ENCODE measurements around the gene CSAG3. TPM values are rescaled to one million over a fixed set of nuclear protein-coding genes. Genes with fewer than 3 reads are reported as not detected.
"Not testable (repeated sequence)": the region's sequence is repeated elsewhere in the genome, so short reads cannot be mapped to it uniquely, and the experiment has no call there.

The CSAG3 gene
- total and polyA plus RNA-seq, 2 of the 4 experiments (the other 2 are of a cell fraction), result not detected

DNA sequence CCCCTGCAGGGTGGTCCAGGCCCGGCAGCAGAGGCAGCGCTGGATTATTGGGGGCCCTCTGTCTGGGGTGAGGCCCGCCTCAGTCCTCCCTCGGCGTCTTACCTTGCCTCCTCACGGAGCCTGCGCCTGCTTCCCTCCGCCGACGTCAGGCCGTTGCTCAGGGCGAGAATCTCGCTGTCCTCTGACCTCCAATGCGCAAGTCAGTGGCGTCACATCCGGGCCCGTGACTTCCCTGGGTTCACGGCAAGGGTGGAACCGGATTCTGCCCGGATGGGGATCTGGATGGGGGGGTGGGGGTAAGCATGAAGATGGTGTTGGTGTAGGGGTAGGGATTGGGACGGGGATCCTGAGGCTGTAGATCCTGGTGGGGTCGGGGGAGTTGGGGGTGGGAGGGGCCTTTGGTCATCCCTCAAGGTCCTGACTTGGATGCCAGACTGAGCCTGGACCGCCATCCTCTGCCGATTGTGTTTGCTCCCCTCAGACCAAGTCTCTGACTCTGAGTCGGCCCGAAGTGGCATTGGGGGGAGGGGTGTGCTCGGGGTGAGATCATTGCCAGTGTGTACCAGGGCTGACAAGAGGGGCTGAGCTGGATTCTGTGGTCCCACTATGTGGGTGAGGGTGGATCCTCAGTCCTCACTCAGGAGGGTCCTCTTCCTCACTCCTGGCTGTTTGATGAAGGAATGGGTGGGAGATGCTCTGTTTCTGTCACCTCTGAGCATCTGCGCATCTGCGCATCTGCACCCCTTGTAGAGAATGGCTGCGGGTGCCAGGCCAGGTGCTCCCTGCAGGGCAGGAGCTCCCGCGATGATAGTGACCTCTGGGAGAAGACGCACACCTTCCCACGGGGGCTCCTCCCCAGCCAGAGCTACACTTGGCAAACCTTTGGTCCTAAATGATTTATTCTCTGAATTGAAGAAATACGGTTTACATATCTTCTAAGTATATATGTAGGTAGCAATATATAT is 5.0 kb upstream of the CSAG3 start, which contains the start of gene MAGEA2:
Gene MAGEA2 (minus strand): TSS at position 157 of the 965 bp plus-strand sequence. CDS start 2,479 bp downstream, outside the sequence.
- in situ Hi-C loops (cut with MboI; ENCODE audit: low sequenced_read_pairs); H3K4me3 ChIP-seq (ENCODE audit: insufficient read depth, low read depth, low read length); H3K4ac ChIP-seq (ENCODE audit: low read depth, low read length); H4K20me1 ChIP-seq (ENCODE audit: insufficient read depth, low read length); H2BK120ac ChIP-seq (ENCODE audit: low read depth, low read length); BruUV-seq (replicated peaks); POLR2A ChIA-PET (ENCODE audit: unreplicated experiment); dilution Hi-C loops (cut with HindIII; ENCODE audit: low sequenced_read_pairs, unreplicated experiment); H3K23ac ChIP-seq (ENCODE audit: low read depth, low read length); H3K14ac ChIP-seq (replicated peaks; ENCODE audit: low read depth, low read length); H2BK20ac ChIP-seq (ENCODE audit: low read depth, low read length); intact Hi-C loops (cut with micrococcal nuclease); H2AK9ac ChIP-seq (replicated peaks; ENCODE audit: low read depth, low read length, poor library complexity); H3K79me1 ChIP-seq (ENCODE audit: low read depth in 1 of 2, low read length in 2 of 2); H2BK15ac ChIP-seq (ENCODE audit: low read depth, low read length); H3K4me2 ChIP-seq (ENCODE audit: low read depth, low read length); H3K9me1 ChIP-seq (ENCODE audit: insufficient read depth, low read length); H4K5ac ChIP-seq (ENCODE audit: low read depth, low read length); H3K27ac ChIP-seq (ENCODE audit: insufficient read depth, low read length); H3K9ac ChIP-seq (ENCODE audit: low read depth, low read length); H3K18ac ChIP-seq (ENCODE audit: low read depth, low read length); H2BK5ac ChIP-seq (ENCODE audit: low read depth, low read length, poor library complexity, severe bottlenecking); H3K27me3 ChIP-seq (ENCODE audit: control insufficient read depth, insufficient read depth, low read length); H3K4me1 ChIP-seq (ENCODE audit: control insufficient read depth, insufficient read depth, low read length); H4K91ac ChIP-seq (ENCODE audit: insufficient read depth, low read depth, low read length); H2AK5ac ChIP-seq (ENCODE audit: low read depth, low read length); H3K9me3 ChIP-seq (ENCODE audit: control insufficient read depth, insufficient read depth, low read length); ATAC-seq (ENCODE audit: low read depth); H3K56ac ChIP-seq (ENCODE audit: extremely low read depth, insufficient read depth, low read length); H3K36me3 ChIP-seq (ENCODE audit: control insufficient read depth, insufficient read depth, low read length); DNase-seq; H4K8ac ChIP-seq (ENCODE audit: low read depth in 2 of 2, low read length in 2 of 2); H2AFZ ChIP-seq (replicated peaks; ENCODE audit: low read length, poor library complexity); CTCF ChIA-PET: not testable (repeated sequence)
- no CpG with 5 or more reads among the region's 35 CpGs for WGBS, 2 experiments (ENCODE audit: extremely low coverage in 2 of 2, insufficient read length in 1 of 2)

DNA sequence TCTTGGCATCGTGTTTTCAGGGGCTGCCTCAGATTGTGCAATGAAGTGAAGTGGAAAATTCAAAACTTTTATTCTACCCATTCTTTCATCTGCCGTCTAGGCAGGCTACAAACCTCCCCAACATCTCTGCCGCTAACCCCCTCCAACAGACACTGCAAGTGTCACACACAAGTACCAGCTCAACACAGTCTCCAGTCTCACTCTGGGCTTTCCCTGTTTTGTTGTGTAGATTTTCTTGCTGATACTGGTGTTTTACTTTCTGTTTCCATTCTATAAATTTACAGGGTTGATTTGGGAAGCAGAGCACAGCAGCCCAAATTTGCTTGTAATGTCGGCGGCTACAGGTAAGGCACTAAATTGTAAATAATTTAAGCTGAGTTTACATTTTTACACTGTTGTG is 4.1 kb upstream of the CSAG3 start:
- H3K56ac ChIP-seq (ENCODE audit: extremely low read depth, insufficient read depth, low read length); H4K91ac ChIP-seq (ENCODE audit: insufficient read depth, low read depth, low read length); H3K4me2 ChIP-seq (ENCODE audit: low read depth, low read length); H3K9me1 ChIP-seq (ENCODE audit: insufficient read depth, low read length); dilution Hi-C loops (cut with HindIII; ENCODE audit: low sequenced_read_pairs, unreplicated experiment); H3K4me1 ChIP-seq (ENCODE audit: control insufficient read depth, insufficient read depth, low read length); H3K23ac ChIP-seq (ENCODE audit: low read depth, low read length); H3K9me3 ChIP-seq (ENCODE audit: control insufficient read depth, insufficient read depth, low read length); H4K5ac ChIP-seq (ENCODE audit: low read depth, low read length); ATAC-seq (ENCODE audit: low read depth); H2BK5ac ChIP-seq (ENCODE audit: low read depth, low read length, poor library complexity, severe bottlenecking); H2AFZ ChIP-seq (replicated peaks; ENCODE audit: low read length, poor library complexity); in situ Hi-C loops (cut with MboI; ENCODE audit: low sequenced_read_pairs); H3K27ac ChIP-seq (ENCODE audit: insufficient read depth, low read length); H2BK20ac ChIP-seq (ENCODE audit: low read depth, low read length); H3K79me1 ChIP-seq (ENCODE audit: low read depth in 1 of 2, low read length in 2 of 2); H3K14ac ChIP-seq (replicated peaks; ENCODE audit: low read depth, low read length); H3K9ac ChIP-seq (ENCODE audit: low read depth, low read length); H4K20me1 ChIP-seq (ENCODE audit: insufficient read depth, low read length); H2AK5ac ChIP-seq (ENCODE audit: low read depth, low read length); BruUV-seq (replicated peaks); H2BK120ac ChIP-seq (ENCODE audit: low read depth, low read length); H2BK15ac ChIP-seq (ENCODE audit: low read depth, low read length); DNase-seq; POLR2A ChIA-PET (ENCODE audit: unreplicated experiment); H2AK9ac ChIP-seq (replicated peaks; ENCODE audit: low read depth, low read length, poor library complexity); CTCF ChIA-PET; intact Hi-C loops (cut with micrococcal nuclease); H3K18ac ChIP-seq (ENCODE audit: low read depth, low read length); H4K8ac ChIP-seq (ENCODE audit: low read depth in 2 of 2, low read length in 2 of 2); H3K36me3 ChIP-seq (ENCODE audit: control insufficient read depth, insufficient read depth, low read length); H3K27me3 ChIP-seq (ENCODE audit: control insufficient read depth, insufficient read depth, low read length); H3K4me3 ChIP-seq (ENCODE audit: insufficient read depth, low read depth, low read length); H3K4ac ChIP-seq (ENCODE audit: low read depth, low read length): not testable (repeated sequence)
- WGBS, 2 experiments (ENCODE audit: extremely low coverage in 2 of 2, insufficient read length in 1 of 2), result no CpG with 5 or more reads among the region's 5 CpGs

All from IMR-90 (cell line).